PC-3 (cell line): ENCODE data around the gene TSPEAR. TPM values are rescaled to one million over a fixed set of nuclear protein-coding genes. Genes with fewer than 3 reads are reported as not detected.

ENCODE experiments used
- ATAC-seq: fragments of 200-7000 bp; cut with Tn5 transposase; 2 replicates; pipeline ENCODE4 v1.9.1; 2020; ENCODE audit warnings: mild to moderate bottlenecking, moderate library complexity
- BruUV-seq: library from RNA; stranded (reverse); fragments of 400-500 nt; replicated peaks from 2 replicates; lab custom pipeline; 2021; lab: Mats Ljungman, UMichigan
- CTCF ChIA-PET: fragments of 300-600 bp; sonication (Branson Sonifier 250); formaldehyde crosslinking; loops from one replicate; lab custom pipeline; 2022; ENCODE audit warnings: antibody characterized with exemption; lab: Charles Lee
- POLR2A ChIA-PET: fragments of 300-600 bp; sonication (Branson Sonifier 250); formaldehyde crosslinking; loops from one replicate; lab custom pipeline; 2022; ENCODE audit warnings: antibody characterized with exemption; ENCODE audit not compliant: unreplicated experiment; lab: Charles Lee
- DNase-seq: peaks from one replicate; pipeline ENCODE4 v3.0.0-alpha.2; 2015
- H2AFZ ChIP-seq: fragments of 300-600 bp; sonication (generic); 2 replicates; pipeline ENCODE4 v1.6.0; 2016; ENCODE audit warnings: antibody characterized with exemption, low read length
- H3F3A ChIP-seq: fragments of 300-600 bp; sonication (generic); one replicate; pipeline ENCODE4 v1.6.0; 2017; ENCODE audit warnings: antibody characterized with exemption, low read length, control low read depth, mild to moderate bottlenecking; ENCODE audit not compliant: unreplicated experiment
- H3K27ac ChIP-seq: fragments of 300-600 bp; sonication (generic); 2 replicates; pipeline ENCODE4 v1.5.1; 2016; ENCODE audit warnings: mild to moderate bottlenecking, low read length
- H3K27me3 ChIP-seq: fragments of 300-600 bp; sonication (generic); 2 replicates; pipeline ENCODE4 v1.6.1; 2016; ENCODE audit warnings: low read length, mixed read lengths
- H3K36me3 ChIP-seq: fragments of 300-600 bp; sonication (generic); 2 replicates; pipeline ENCODE4 v1.6.1; 2016; ENCODE audit warnings: low read depth, mixed run types, low read length, mixed read lengths
- H3K4me1 ChIP-seq: fragments of 300-600 bp; sonication (generic); 2 replicates; pipeline ENCODE4 v1.5.1; 2016; ENCODE audit warnings: low read length; ENCODE audit not compliant: insufficient read depth
- H3K4me2 ChIP-seq: fragments of 300-600 bp; sonication (generic); 2 replicates; pipeline ENCODE4 v1.6.0; 2016; ENCODE audit warnings: low read length
- H3K4me3 ChIP-seq: fragments of 300-600 bp; sonication (generic); 2 replicates; pipeline ENCODE4 v1.5.1; 2016; ENCODE audit warnings: mild to moderate bottlenecking, low read length, mixed read lengths
- H3K79me2 ChIP-seq: fragments of 300-600 bp; sonication (generic); 2 replicates; pipeline ENCODE4 v1.6.1; 2017; ENCODE audit warnings: low read length, mixed read lengths
- H3K9ac ChIP-seq: fragments of 300-600 bp; sonication (generic); 2 replicates; pipeline ENCODE4 v1.6.0; 2016; ENCODE audit warnings: mild to moderate bottlenecking, low read length
- H3K9me2 ChIP-seq: fragments of 300-600 bp; sonication (generic); replicated peaks from 2 replicates; pipeline ENCODE4 v1.6.1; 2016; ENCODE audit warnings: mixed run types, low read length, mixed read lengths
- H3K9me3 ChIP-seq: fragments of 300-600 bp; sonication (generic); 2 replicates; pipeline ENCODE4 v1.6.1; 2016; ENCODE audit warnings: low read length, mixed read lengths
- H4K20me1 ChIP-seq: fragments of 300-600 bp; sonication (generic); 2 replicates; pipeline ENCODE4 v1.6.1; 2016; ENCODE audit warnings: low read length, mixed read lengths
- EZH2 ChIP-seq: fragments of 300-600 bp; sonication (generic); IDR thresholded peaks from one replicate; pipeline ENCODE4 v1.6.1; 2017; ENCODE audit warnings: antibody characterized with exemption, mild to moderate bottlenecking, low read length; ENCODE audit not compliant: unreplicated experiment
- EZH2phosphoT487 ChIP-seq: fragments of 300-600 bp; sonication (generic); IDR thresholded peaks from 2 replicates; pipeline ENCODE4 v1.6.1; 2018; ENCODE audit warnings: mild to moderate bottlenecking, antibody characterized with exemption, low read length, borderline replicate concordance
- intact Hi-C: fragments of 100-400 bp; cut with micrococcal nuclease; formaldehyde crosslinking; loops from 2 replicates; pipeline ENCODE4 v1.9.0; 2023
- total RNA-seq: library from RNA; depleted of rRNA; stranded (reverse); fragments of >200 nt; gene quantifications from 2 replicates; pipeline ENCODE4 v1.2.3, GENCODE V29; 2014
- TF ChIP-seq, protein P1 (sequence below): fragments of 300-600 bp; sonication (generic); conservative IDR thresholded peaks from 2 replicates; pipeline ENCODE4 v1.5.1; 2017; ENCODE audit warnings: antibody characterized with exemption, low read depth, mild to moderate bottlenecking, low read length

TSPEAR gene
- total RNA-seq, 1 experiment from 2014 or later = 2.1 TPM

DNA sequence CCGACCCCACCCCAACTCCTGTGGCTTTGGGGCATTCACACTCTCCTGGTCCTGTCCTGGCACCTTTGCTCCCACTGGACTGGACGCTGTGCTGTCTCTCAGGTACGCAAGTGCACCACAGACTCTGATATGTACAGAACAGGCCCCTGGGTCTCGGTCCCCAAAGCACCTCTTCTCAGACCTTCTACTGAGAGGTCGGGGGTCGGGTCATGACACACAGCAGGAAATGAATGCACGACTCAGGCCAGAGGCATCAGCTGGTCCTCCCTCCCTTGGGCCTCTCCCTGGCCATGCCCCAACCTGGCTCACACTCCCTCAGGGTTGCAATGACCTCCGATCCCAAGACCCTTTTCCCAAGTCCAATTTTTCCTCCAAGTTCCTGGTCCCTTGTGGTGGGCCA is 16.2 kb downstream of the TSPEAR start:
- Histone ChIP-seq H4K20me1 (no peaks in the 10 kb centered on the region), H3K9ac (no peak overlapping the region), H3K27ac (no peak overlapping the region), H3K4me2 (no peak overlapping the region), H3K4me3 (no peak overlapping the region), H3K79me2 (no peaks in the 10 kb centered on the region), H3K4me1 (no peaks in the 10 kb centered on the region), H3K27me3 (no peaks in the 10 kb centered on the region), H2AFZ (no peak overlapping the region), H3K9me3 (peaks cover 17% of the 10 kb centered on the region), H3K9me2 (no peaks in the 10 kb centered on the region), H3F3A (no peaks in the 10 kb centered on the region), H3K36me3 (no peaks in the 10 kb centered on the region)
- intact Hi-C loops = no loop called here
- DNase-seq (no peak), ATAC-seq (no peak)
- no TSS peak for BruUV-seq
- TF ChIP-seq EZH2 = no peak
- TF ChIP-seq, protein P1, sequence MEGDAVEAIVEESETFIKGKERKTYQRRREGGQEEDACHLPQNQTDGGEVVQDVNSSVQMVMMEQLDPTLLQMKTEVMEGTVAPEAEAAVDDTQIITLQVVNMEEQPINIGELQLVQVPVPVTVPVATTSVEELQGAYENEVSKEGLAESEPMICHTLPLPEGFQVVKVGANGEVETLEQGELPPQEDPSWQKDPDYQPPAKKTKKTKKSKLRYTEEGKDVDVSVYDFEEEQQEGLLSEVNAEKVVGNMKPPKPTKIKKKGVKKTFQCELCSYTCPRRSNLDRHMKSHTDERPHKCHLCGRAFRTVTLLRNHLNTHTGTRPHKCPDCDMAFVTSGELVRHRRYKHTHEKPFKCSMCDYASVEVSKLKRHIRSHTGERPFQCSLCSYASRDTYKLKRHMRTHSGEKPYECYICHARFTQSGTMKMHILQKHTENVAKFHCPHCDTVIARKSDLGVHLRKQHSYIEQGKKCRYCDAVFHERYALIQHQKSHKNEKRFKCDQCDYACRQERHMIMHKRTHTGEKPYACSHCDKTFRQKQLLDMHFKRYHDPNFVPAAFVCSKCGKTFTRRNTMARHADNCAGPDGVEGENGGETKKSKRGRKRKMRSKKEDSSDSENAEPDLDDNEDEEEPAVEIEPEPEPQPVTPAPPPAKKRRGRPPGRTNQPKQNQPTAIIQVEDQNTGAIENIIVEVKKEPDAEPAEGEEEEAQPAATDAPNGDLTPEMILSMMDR = no peak
- TF ChIP-seq EZH2phosphoT487 = no peak
- CTCF ChIA-PET = no interaction called here
- POLR2A ChIA-PET = no interaction called here

DNA sequence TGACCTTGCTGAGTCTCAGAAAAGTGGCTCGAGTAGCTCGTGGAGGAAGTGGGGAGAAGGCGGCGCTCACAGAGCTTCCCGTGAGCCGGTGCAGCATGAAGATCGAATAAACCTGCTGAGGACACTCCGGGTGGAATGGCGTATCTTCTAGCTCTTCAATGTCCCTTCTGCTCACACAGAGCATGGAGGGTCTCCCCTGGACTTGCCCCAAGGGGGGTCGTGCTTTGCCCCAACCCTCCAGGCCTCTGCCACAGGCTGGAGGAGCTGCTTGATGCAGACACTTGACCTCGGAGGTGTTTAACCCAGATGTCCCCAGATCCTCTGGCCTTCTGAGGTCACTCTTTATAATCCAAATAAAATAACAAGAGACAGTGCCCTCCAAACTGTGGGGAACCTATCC is 16.6 kb downstream of the TSPEAR start:
- CTCF ChIA-PET = no interaction called here
- Histone ChIP-seq H3K27me3 (no peaks in the 10 kb centered on the region), H4K20me1 (no peaks in the 10 kb centered on the region), H3F3A (no peaks in the 10 kb centered on the region), H3K4me1 (no peaks in the 10 kb centered on the region), H3K4me3 (no peak overlapping the region), H3K36me3 (no peaks in the 10 kb centered on the region), H3K9ac (no peak overlapping the region), H3K9me3 (peaks cover 17% of the 10 kb centered on the region), H3K4me2 (no peak overlapping the region), H3K79me2 (no peaks in the 10 kb centered on the region), H3K9me2 (no peaks in the 10 kb centered on the region), H2AFZ (no peak overlapping the region), H3K27ac (no peak overlapping the region)
- DNase-seq = no peak
- intact Hi-C loops = no loop called here
- TF ChIP-seq EZH2 (no peak), EZH2phosphoT487 (no peak)
- TF ChIP-seq, protein P1 = no peak
- POLR2A ChIA-PET = no interaction called here
- no peak for ATAC-seq
- no TSS peak for BruUV-seq

DNA sequence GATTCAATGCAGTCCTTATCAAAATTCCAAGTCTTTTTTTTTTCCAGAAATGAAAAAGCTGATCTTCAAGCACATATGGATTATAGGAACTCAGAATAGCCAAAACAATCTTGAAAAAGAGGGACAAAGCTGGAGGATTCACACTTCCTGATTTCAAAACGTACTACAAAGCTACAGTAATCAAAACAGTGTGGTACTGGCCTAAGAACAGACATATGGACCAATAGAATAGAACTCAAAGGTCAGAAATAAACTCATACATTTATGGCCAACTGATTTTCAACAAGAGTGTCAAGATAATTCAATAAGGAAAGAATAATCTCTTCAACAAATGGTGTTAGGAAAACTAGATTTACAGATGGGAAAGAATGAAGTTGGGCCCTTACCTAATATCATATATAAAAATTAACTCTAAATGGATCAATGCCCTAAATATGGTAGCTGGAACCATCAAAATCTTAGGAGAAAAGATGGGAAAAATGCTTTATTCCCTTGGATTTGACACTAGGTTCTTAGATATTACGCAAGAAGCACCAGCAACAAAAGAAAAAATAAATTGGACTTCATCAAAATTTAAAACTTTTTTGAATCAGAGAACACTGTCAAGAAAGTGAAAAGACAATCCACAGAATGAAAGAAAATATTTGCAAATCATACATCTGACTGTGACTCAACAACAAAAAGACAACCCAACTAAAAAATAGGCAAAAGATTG is 18.4 kb downstream of the TSPEAR start:
- Histone ChIP-seq H3K27ac (no peak overlapping the region), H3F3A (no peaks in the 10 kb centered on the region), H3K9ac (no peak overlapping the region), H3K9me3 (peaks cover 17% of the 10 kb centered on the region), H3K4me2 (no peak overlapping the region), H2AFZ (no peak overlapping the region), H3K4me1 (no peaks in the 10 kb centered on the region), H3K4me3 (no peak overlapping the region), H3K36me3 (no peaks in the 10 kb centered on the region), H3K27me3 (no peaks in the 10 kb centered on the region), H3K79me2 (no peaks in the 10 kb centered on the region), H3K9me2 (no peaks in the 10 kb centered on the region), H4K20me1 (no peaks in the 10 kb centered on the region)
- intact Hi-C loops = loop anchor here (1.0 kb wide), 1 partner anchor 97 kb away; no protein-coding TSS in a partner anchor
- no peak for TF ChIP-seq EZH2phosphoT487
- TF ChIP-seq EZH2 = no peak
- TF ChIP-seq, protein P1 = no peak
- ChIA-PET POLR2A (no interaction called here), CTCF (no interaction called here)
- no peak for DNase-seq
- no peak for ATAC-seq
- no TSS peak for BruUV-seq
